Daoy (cell line): ENCODE measurements around the gene TMC2. TPM values are rescaled to one million over a fixed set of nuclear protein-coding genes. Genes with fewer than 3 reads are reported as not detected.
"Not testable (repeated sequence)": the region's sequence is repeated elsewhere in the genome, so short reads cannot be mapped to it uniquely, and the experiment has no call there.

ENCODE experiments used
- DNase-seq: peaks from one replicate; pipeline ENCODE4 v3.0.0-alpha.2; 2015; ENCODE audit warnings: low read depth
- total RNA-seq: library from RNA; depleted of rRNA; stranded (reverse); fragments of >200 nt; shearing (Covaris generic); gene quantifications from 2 replicates; pipeline ENCODE4 v1.2.3, GENCODE V29; 2014; rRNA removed

The TMC2 gene
- total RNA-seq, 1 experiment from 2014 or later, result not detected

DNA sequence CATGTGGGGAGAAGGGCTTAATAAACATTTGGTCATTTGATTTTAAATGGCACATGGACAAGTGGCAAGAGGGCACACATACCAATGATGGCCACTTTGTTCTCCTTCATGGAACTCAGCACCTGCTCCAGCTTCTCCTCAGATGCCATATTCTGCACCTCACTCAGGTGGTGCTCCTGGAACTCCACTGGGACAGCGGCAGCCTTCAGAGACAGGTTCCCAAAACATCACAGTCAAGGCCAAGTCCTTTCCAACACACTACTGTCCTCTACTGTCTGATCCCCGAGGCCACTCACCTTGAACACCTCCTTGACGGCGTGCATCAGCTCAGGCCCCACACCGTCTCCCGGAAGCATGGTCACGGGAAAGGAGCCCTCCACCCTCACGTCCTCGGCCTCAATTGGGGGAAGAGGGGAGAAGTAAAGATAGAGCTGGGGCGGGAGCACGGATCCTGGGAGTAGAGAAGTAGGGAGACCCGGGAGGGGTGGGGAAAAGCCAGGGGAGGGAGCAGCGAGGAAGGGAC lies 127.1 kb downstream of the TMC2 start:
- no peak for DNase-seq

DNA sequence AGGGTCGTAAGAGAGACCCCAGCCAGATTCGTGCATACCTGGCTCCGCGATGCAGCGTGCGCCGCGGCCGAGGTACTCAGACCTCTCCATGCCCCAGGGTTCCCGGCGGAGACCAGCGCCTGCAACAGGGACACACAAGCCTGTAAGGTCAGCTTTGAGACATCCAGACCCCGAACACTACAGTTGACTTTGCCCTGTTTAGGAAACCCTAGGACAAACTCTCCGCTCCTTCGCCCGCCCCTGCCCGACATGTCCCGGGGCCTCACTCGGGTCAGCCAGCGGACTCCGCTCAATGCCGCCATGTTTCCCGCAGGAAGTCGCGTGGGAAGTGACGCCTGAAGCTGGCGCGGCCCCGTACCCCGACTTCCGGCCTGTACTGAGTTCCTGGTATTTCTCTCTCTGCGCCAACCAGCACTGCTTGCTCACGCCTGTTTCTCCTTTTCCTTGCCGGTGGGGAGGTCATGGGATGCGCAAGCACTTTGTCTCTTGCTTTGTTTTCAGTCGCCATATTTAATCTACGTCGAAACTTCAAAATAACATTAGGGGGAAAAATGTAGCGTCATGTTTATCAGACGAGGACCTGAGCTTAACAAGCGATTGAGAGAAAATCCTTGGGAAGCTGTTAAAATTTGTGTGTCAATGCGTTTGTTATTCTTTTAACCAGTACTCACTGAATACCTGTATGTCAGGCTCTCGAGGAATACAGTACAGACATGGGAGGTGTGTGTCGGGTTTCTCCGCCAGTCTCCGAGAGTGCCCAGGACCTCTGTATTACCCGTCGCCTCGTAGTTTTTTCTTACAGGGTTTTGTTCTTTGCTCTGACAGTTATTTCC lies 127.7 kb downstream of the TMC2 start, which contains the start of gene IDH3B:
TSS of gene IDH3B (minus strand) at position 330 of the 833 bp plus-strand sequence. CDS start at position 302, 28 bp downstream.
- peak; percentile 92 for DNase-seq

DNA sequence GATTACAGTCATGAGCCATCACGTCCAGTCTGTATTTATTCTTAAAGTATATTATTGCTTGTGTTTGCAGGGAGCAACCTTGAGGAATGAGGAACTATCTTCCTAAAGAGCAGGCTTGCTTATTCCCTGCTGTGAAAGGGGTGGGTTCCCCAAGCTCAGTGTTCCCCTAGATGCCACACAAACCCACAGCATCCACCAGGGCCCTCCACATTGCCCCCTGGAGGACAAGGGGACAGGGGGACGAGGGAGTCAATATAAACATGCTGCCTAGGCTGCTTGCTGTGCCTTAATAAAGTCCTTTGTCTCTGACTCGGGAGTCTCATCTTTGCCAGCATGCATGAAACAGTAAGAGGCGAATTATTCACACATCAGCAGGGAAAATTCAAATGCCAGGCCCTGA lies 135.6 kb downstream of the TMC2 start:
- DNase-seq, result no peak

DNA sequence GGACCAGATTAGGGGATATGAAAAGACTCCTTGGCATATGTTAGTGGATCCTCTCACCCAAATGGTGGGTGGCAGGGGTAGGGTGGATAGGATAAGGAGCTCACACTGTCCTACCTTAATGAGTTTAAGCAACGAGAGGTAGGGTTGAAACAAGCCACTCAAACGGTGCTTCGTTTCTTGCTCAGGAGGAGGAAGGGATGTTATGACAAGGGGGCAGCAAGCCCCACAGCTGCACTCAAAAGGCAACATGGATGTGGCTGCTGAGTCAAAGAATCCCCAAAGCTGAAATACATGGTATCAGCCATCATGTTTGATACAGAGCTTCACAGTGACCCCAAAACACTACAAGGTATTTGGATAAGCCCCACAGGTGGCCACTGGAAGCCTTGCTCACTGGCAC lies 136.1 kb downstream of the TMC2 start:
- no peak for DNase-seq

DNA sequence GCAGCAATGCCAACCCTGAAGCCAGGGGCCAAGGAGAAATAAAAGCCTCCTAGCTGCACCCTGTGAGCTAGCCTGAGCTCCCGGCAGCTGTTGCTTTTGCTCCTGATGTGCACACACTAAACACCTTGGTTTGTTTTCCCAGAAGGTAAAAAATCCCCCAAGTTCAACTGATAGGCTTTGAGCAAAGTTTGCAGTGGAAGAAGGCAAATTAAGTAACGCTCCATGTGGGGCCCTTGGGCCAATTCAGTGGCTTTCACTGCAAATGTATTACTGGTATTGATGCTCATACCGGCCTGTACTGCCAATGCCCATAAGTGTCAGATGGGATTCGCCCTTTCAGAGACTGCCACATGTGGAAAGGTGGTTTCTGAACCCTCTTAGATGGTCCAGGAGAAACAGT lies 137.1 kb downstream of the TMC2 start:
- no peak for DNase-seq

DNA sequence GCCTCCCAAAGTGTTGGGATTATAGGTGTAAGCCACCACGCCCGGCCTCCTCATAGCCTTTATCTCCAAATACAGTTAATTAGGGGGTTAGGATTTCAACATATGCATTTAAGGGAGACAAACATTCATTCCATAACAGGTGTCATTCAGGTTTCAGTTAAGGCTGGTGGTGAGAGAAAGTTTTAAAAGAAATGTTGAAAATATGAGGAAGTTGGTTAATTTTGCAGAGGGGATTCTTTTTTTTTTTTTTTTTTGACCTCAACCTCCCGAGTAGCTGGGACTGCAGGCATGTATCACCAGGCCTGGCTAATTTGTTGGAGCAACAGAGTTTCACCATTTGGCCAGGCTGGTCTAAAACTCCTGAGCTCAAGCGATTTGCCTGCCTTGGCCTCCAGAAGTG lies 143.7 kb downstream of the TMC2 start:
- no peak for DNase-seq

DNA sequence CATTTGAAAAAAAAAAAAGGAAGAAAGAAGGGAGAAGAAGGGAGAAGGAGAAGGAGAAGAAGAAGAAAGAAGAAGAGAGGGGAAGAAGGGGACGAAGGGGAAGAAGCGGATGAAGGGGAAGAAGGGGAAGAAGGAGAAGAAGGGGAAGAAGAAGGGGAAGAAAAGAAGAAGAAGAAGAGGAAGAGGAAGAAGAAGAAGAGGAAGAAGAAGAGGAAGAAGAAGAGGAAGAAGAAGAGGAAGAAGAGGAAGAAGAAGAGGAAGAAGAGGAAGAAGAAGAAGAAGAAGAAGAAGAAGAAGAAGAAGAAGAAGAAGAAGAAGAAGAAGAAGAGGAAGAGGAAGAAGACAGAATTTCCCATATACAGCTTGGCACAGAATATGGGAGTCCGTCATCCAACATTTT lies 145.7 kb downstream of the TMC2 start:
- not testable (repeated sequence) for DNase-seq

DNA sequence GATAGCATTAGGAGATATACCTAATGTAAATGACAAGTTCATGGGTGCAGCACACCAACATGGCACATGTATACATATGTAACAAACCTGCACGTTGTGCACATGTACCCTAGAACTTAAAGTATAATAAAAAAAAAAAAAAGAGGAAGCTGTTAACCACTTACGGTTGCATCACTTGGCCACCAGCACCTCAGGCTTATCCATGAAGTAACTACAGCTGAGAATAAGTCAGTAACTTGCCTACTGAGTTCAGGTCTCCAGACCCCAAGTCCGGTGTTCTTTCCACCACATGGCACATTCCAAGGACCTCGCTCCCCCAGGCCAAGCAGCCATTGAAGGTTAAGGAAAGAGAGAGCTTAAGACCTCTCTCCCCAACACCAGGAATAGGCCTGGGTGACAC lies 148.4 kb downstream of the TMC2 start:
- not testable (repeated sequence) for DNase-seq

DNA sequence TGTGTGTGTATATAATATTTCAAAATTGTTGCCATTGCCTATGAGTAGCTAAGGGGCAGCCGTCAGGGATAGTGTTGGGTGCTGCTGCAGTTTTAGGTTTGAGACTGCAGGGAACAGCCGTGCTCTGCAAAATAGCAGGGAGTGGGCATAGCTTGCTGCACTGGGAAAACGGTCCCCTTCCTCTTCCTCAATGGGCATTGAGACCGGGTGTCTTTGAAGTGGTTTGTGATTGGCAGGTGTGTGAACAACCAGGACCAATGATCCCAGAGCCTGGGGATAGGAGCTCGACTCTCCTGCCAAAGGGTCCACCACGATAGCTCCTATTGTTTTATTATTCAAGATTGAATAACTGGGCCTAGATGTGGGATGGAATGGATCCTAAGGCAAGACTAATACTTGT lies 151.1 kb downstream of the TMC2 start:
- DNase-seq, result no peak

DNA sequence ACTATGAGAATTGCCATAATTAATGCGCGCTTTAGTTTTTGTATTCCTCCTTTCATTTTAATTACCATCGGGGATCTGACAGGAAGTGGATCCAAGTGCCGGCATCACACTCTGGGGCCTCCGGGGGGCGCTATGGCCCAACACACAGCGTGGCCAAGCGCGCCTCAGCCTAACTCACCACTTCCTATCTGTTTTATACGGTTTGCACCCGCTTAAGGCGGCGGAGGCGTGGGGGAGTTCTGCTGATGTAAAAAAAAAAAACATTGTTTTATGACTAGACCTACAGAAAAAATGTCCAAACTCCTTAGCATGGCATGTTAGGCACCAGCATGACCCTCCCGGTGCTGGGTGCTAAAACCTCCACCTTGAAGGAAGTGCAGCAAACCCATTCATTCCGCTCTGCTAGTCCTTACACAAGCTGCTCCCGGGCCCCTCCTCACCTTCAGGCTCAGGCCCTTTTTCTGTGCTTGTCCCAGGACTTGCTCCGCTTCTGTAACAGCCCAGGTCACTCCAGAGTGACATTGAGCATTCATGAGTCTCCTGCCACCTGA lies 151.7 kb downstream of the TMC2 start:
- DNase-seq, result peak; percentile 82

DNA sequence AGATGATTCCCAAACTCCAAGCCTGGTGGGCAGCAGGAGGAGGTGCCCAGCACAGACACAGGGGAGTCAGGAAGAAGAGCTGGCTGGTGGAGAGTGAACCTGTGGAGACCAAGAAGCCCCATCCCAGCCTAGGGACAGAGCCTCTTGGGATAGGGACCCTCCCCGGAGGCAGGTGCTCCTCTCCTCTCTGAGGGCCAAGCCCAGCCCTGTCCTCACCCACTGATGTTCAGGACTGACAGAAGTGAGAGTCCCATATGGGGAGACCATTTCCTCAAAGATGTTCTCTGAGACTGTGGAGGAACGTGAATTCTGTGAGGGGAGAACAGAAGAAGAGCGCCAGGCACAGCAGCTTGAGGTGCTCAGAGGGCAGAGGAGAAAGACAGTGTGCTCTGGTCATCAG lies 153.8 kb downstream of the TMC2 start:
- no peak for DNase-seq

DNA sequence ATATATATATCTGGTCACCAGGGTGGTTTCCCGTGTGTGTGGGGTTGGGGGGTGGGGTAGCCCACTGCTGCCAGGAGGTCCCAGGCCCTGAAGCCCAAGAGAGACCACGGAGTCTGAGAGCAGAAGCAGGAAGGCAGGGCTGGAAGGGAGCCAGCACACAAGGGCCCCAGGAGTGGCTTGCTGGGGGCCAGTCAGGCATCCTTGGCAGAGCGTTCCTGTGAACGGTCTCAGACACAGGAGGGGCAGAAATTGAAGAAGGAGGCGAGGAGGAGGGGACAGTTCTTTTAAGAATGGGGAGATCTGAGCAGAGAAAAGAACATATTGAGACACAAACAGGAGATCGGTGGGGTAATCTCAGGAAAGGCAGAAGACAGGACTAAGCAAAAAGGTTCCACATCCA lies 154.3 kb downstream of the TMC2 start:
- no peak for DNase-seq

DNA sequence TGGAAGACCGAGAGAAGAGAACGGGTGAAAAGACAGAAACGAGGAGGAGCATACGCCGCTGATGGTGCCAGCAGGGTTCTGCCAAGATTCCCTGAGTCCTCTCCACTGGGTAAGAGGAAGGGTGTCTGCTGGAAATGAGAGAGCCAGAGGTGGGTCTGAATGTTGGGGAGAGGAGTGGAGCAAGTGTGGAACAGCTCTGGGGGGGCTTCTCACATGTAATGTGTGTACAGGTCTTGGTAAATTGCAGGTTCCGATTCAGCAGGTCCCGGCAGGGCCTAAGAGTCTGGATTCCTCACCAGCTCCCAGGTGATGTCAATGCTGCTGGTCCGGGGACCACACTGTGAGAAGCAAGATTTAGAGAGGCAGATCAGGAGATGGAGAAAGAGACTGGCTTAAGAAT lies 154.8 kb downstream of the TMC2 start:
- DNase-seq, result no peak

Other genes starting within 250 kb of the TMC2 start
- gene TGM3, start 240.6 kb upstream of the TMC2 start, total RNA-seq, result 0.06 TPM in 1 of 2 replicates, not detected in the other
- not detected in 2 replicates for gene TGM6, start 155.7 kb upstream of the TMC2 start, total RNA-seq
- gene SNRPB, start 65.8 kb upstream of the TMC2 start, total RNA-seq, result 924 and 967 TPM in 2 replicates
- gene ZNF343, start 27.7 kb upstream of the TMC2 start, total RNA-seq, result 10.5 and 13.8 TPM in 2 replicates
- gene NOP56, start 116.1 kb downstream of the TMC2 start, total RNA-seq, result 340 and 360 TPM in 2 replicates
- gene IDH3B, start 127.6 kb downstream of the TMC2 start, total RNA-seq, result 181 and 228 TPM in 2 replicates
- gene EBF4, start 156.2 kb downstream of the TMC2 start, total RNA-seq, result 0.12 and 0.40 TPM in 2 replicates